H1 (cell line): Measurements from ENCODE around the gene TMA7. TPM values are rescaled to one million over a fixed set of nuclear protein-coding genes. Genes with fewer than 3 reads are reported as not detected.

Source experiments
- CTCF ChIA-PET: fragments of 300-600 bp; sonication (Branson Sonifier 250); formaldehyde crosslinking; loops from one replicate; lab custom pipeline; 2021; ENCODE audit not compliant: partially characterized antibody; lab: Charles Lee
- POLR2A ChIA-PET: fragments of 300-600 bp; sonication (Branson Sonifier 250); formaldehyde crosslinking; loops from one replicate; lab custom pipeline; 2021; ENCODE audit warnings: inconsistent platforms; ENCODE audit not compliant: partially characterized antibody; lab: Charles Lee
- DNase-seq, 2 experiments: peaks; one replicate each; pipeline versions ENCODE4 v3.0.0 to v3.0.0-alpha.2; 2010 to 2022; ENCODE audit warnings: low spot score in 2 of 2, low read depth in 1 of 2, mixed read lengths in 1 of 2
- FAIRE-seq: peaks from 2 replicates; lab custom pipeline; 2011; peaks lifted over from hg19 to GRCh38; lab: Jason Lieb, UNC
- H2AFZ ChIP-seq: 2 replicates; pipeline ENCODE4 v1.8.1; 2012; ENCODE audit warnings: low read length, inconsistent platforms
- H2AK5ac ChIP-seq: 2 replicates; pipeline ENCODE4 v1.6.1; 2013; ENCODE audit warnings: low read depth, low read length
- H2BK120ac ChIP-seq: replicated peaks from 2 replicates; pipeline ENCODE3; 2013; ENCODE audit warnings: low read depth, low read length, inconsistent platforms
- H2BK12ac ChIP-seq: 2 replicates; pipeline ENCODE4 v1.6.1; 2013; ENCODE audit warnings: low read depth, low read length
- H2BK15ac ChIP-seq: 2 replicates; pipeline ENCODE4 v1.6.1; 2013; ENCODE audit warnings: low read length
- H2BK20ac ChIP-seq: 2 replicates; pipeline ENCODE4 v1.6.1; 2013; ENCODE audit warnings: low read length
- H2BK5ac ChIP-seq: 2 replicates; pipeline ENCODE4 v1.6.1; 2013; ENCODE audit warnings: low read depth, low read length
- H3K14ac ChIP-seq: 2 replicates; pipeline ENCODE4 v1.6.1; 2013; ENCODE audit warnings: inconsistent platforms; ENCODE audit not compliant: insufficient read length
- H3K18ac ChIP-seq: 2 replicates; pipeline ENCODE4 v1.6.1; 2013; ENCODE audit warnings: low read length; ENCODE audit errors: extremely low read depth
- H3K23ac ChIP-seq: 2 replicates; pipeline ENCODE4 v1.6.1; 2013; ENCODE audit warnings: inconsistent platforms; ENCODE audit not compliant: insufficient read length
- H3K23me2 ChIP-seq: 2 replicates; pipeline ENCODE4 v1.6.1; 2013; ENCODE audit warnings: low read depth, low read length
- H3K27ac ChIP-seq: 2 replicates; pipeline ENCODE4 v1.6.1; 2011; ENCODE audit warnings: low read depth, low read length, inconsistent platforms
- H3K27me3 ChIP-seq, 4 experiments: replicated peaks in 1 of 4; 1 replicate in 1 of 4; 2 replicates in 3 of 4; pipeline versions ENCODE4 v1.6.1 to v1.8.1; 2011 to 2013; ENCODE audit warnings: low read length in 3 of 4, mild to moderate bottlenecking in 3 of 4, inconsistent platforms in 2 of 4, mixed read lengths in 2 of 4, moderate library complexity in 1 of 4; ENCODE audit not compliant: control insufficient read depth in 3 of 4, insufficient read depth in 3 of 4; ENCODE audit errors: extremely low read depth in 1 of 4
- H3K36me3 ChIP-seq, 4 experiments: 2 replicates each; pipeline versions ENCODE4 v1.6.1 to v1.8.1; 2011 to 2013; ENCODE audit warnings: mild to moderate bottlenecking in 4 of 4, low read length in 3 of 4, moderate library complexity in 2 of 4, control low read depth in 1 of 4, inconsistent platforms in 1 of 4; ENCODE audit not compliant: insufficient read depth in 4 of 4, control insufficient read depth in 2 of 4
- H3K4ac ChIP-seq: replicated peaks from 2 replicates; pipeline ENCODE3; 2013; ENCODE audit warnings: low read length, low read depth, mixed read lengths, inconsistent platforms; ENCODE audit not compliant: insufficient read length
- H3K4me1 ChIP-seq, 4 experiments: replicated peaks in 1 of 4; 1 replicate in 1 of 4; 2 replicates in 3 of 4; pipeline versions ENCODE4 v1.6.1 to v1.8.1; 2011 to 2013; ENCODE audit warnings: low read length in 3 of 4, inconsistent platforms in 2 of 4, mixed read lengths in 1 of 4; ENCODE audit not compliant: insufficient read depth in 4 of 4, control insufficient read depth in 3 of 4
- H3K4me2 ChIP-seq, 2 experiments: 2 replicates each; pipeline versions ENCODE4 v1.6.1 to v1.8.1; 2011 to 2013; ENCODE audit warnings: low read depth in 2 of 2, low read length in 2 of 2, control low read depth in 1 of 2, inconsistent platforms in 1 of 2, mild to moderate bottlenecking in 1 of 2; ENCODE audit not compliant: insufficient read depth in 1 of 2
- H3K4me3 ChIP-seq, 4 experiments: fragments of 200-600, 300-600 bp in 1 of 4; sonication (generic), shearing (Covaris generic), sonication (Bioruptor Twin) in 1 of 4; 2 replicates each; pipeline versions ENCODE4 v1.5.1 to v1.8.1; 2011 to 2016; ENCODE audit warnings: low read length in 4 of 4, low read depth in 3 of 4, control low read depth in 2 of 4, inconsistent platforms in 2 of 4, mild to moderate bottlenecking in 2 of 4, mixed read lengths in 1 of 4, moderate library complexity in 1 of 4; ENCODE audit not compliant: insufficient read depth in 2 of 4; ENCODE audit errors: extremely low read depth in 1 of 4
- H3K56ac ChIP-seq: replicated peaks from 2 replicates; pipeline ENCODE3; 2013; ENCODE audit warnings: low read depth, mild to moderate bottlenecking, mixed read lengths, low read length, inconsistent platforms; ENCODE audit not compliant: insufficient read length
- H3K79me1 ChIP-seq: 2 replicates; pipeline ENCODE4 v1.6.1; 2013; ENCODE audit warnings: low read depth, low read length, control low read depth
- H3K79me2 ChIP-seq, 2 experiments: 2 replicates each; pipeline versions ENCODE4 v1.6.1 to v1.8.1; 2012 to 2013; ENCODE audit warnings: low read length in 2 of 2, mild to moderate bottlenecking in 2 of 2, inconsistent platforms in 1 of 2; ENCODE audit not compliant: insufficient read depth in 2 of 2, control insufficient read depth in 1 of 2
- H3K9ac ChIP-seq, 4 experiments: replicated peaks in 1 of 4; 1 replicate in 1 of 4; 2 replicates in 3 of 4; pipeline versions ENCODE4 v1.6.1 to v1.8.1; 2011 to 2013; ENCODE audit warnings: low read depth in 3 of 4, low read length in 3 of 4, control low read depth in 2 of 4, mild to moderate bottlenecking in 2 of 4, moderate library complexity in 2 of 4, inconsistent platforms in 1 of 4; ENCODE audit errors: extremely low read depth in 1 of 4
- H3K9me3 ChIP-seq, 2 experiments: 2 replicates each; pipeline versions ENCODE4 v1.6.1 to v1.8.1; 2012 to 2013; ENCODE audit warnings: mild to moderate bottlenecking in 2 of 2, moderate library complexity in 2 of 2, control low read depth in 1 of 2, inconsistent platforms in 1 of 2, low read depth in 1 of 2, low read length in 1 of 2, mixed read lengths in 1 of 2; ENCODE audit not compliant: insufficient read depth in 2 of 2
- H4K20me1 ChIP-seq, 2 experiments: replicated peaks in 1 of 2; 2 replicates each; pipeline versions ENCODE3 to v1.8.1; 2011 to 2013; ENCODE audit warnings: inconsistent platforms in 2 of 2, low read length in 2 of 2, mild to moderate bottlenecking in 1 of 2; ENCODE audit not compliant: insufficient read depth in 2 of 2, control insufficient read depth in 1 of 2
- H4K5ac ChIP-seq: 2 replicates; pipeline ENCODE4 v1.6.1; 2013; ENCODE audit warnings: low read length, low read depth, mixed read lengths, inconsistent platforms; ENCODE audit not compliant: insufficient read length
- H4K8ac ChIP-seq: 2 replicates; pipeline ENCODE4 v1.8.0; 2013; ENCODE audit warnings: mild to moderate bottlenecking, moderate library complexity, low read length, inconsistent platforms; ENCODE audit not compliant: insufficient read depth; ENCODE audit errors: extremely low read depth
- H4K91ac ChIP-seq: replicated peaks from 2 replicates; pipeline ENCODE3; 2013; ENCODE audit warnings: low read length, mixed read lengths, inconsistent platforms; ENCODE audit not compliant: insufficient read length
- EP300 ChIP-seq, 2 experiments: IDR thresholded peaks; 1 replicate in 1 of 2; 2 replicates in 1 of 2; pipeline ENCODE4 v1.6.1; 2011 to 2012; ENCODE audit warnings: low read depth in 2 of 2, low read length in 2 of 2, mild to moderate bottlenecking in 2 of 2, borderline replicate concordance in 1 of 2, inconsistent platforms in 1 of 2, moderate library complexity in 1 of 2
- POLR2AphosphoS5 ChIP-seq: IDR thresholded peaks from 2 replicates; pipeline ENCODE4 v1.6.1; 2011; ENCODE audit warnings: low read depth, low read length
- WGBS, 2 experiments: shearing (Covaris generic) in 1 of 2; methylation state at CpG; one replicate each; pipeline versions ENCODE4 v1.1.6 to v1.1.7; 2013 to 2015; ENCODE audit warnings: low lambda C conversion rate in 2 of 2, mixed read lengths in 2 of 2, inconsistent platforms in 1 of 2, low coverage in 1 of 2, missing lambda C conversion rate in 1 of 2; ENCODE audit not compliant: insufficient replicate concordance in 2 of 2, insufficient coverage in 1 of 2, insufficient read length in 1 of 2; ENCODE audit errors: extremely low coverage in 1 of 2, missing lambda C conversion rate in 1 of 2; 5-methylcytosine and 5-hydroxymethylcytosine counted together
- polyA plus RNA-seq, 7 experiments: library from polyadenylated mRNA; depleted of rRNA in 3 of 7; stranded (reverse) in 5 of 7; unstranded in 2 of 7; fragments of >200 nt in 5 of 7; fragments of 200-250 nt in 2 of 7; gene quantifications; 1 replicate in 5 of 7; 2 replicates in 1 of 7; 4 replicates in 1 of 7; pipeline versions ENCODE4 v1.2.1 to v1.2.3, GENCODE V29; 2011 to 2013; ENCODE audit warnings: missing spikeins in 2 of 7, mixed read lengths in 2 of 7
- total RNA-seq: library from RNA; stranded (reverse); fragmentation: NEBNext Ultra II Directional; extraction: Animal tissue kit (Norgen Biotek cat#: 25700); gene quantifications from 2 replicates; pipeline ENCODE4 v1.2.1, GENCODE V29; 2021

The TMA7 gene
- total and polyA plus RNA-seq, 2 of the 8 experiments (the other 6 are each of a cell fraction or from before 2014, with no cell fraction given), result 138 to 305 TPM

- no peak for FAIRE-seq
Measured at GRCh38 chr3:48436477-48436787, 3.6 kb upstream of the TMA7 start.

More at GRCh38 chr3:48436477-48436787, 3.6 kb upstream of the TMA7 start:
- H2BK20ac ChIP-seq, result no peak overlapping the region
- H3K9ac ChIP-seq, result no peak overlapping the region
- no peak overlapping the region for H3K56ac ChIP-seq
- H3K4ac ChIP-seq, result no peak overlapping the region
- H2AFZ ChIP-seq, result no peak overlapping the region
- no peak overlapping the region for H3K4me2 ChIP-seq
- peaks cover 0 to 8% (median 3%) of the 10 kb centered on the region in 4 experiments; a peak in 4 of 7 replicates for H3K4me1 ChIP-seq
- peaks cover 5 to 37% of the 10 kb centered on the region in 2 experiments; a peak in 3 of 4 replicates for H3K79me2 ChIP-seq
- no peaks in the 10 kb centered on the region for H3K9me3 ChIP-seq
- H3K23ac ChIP-seq, result no peak overlapping the region
- H4K5ac ChIP-seq, result no peak overlapping the region
- no peaks in the 10 kb centered on the region for H3K27me3 ChIP-seq
- H2BK5ac ChIP-seq, result no peak overlapping the region
- peaks cover 3% of the 10 kb centered on the region; the same call in 1 of the 2 replicates for H3K79me1 ChIP-seq
- WGBS, 2 experiments, result 37% methylated on average over 1 of the region's 1 CpG; no CpG with 5 or more reads in 1 of the 2 experiments
- H3K18ac ChIP-seq, result no peak overlapping the region
- TF ChIP-seq POLR2AphosphoS5 (0 out of 2 replicates have a peak, but pooled peaks have one; percentile 4), EP300 (IDR thresholded peaks at IDR 0.05; ENCODE audit: borderline replicate concordance in 1 of 2, low read depth in 2 of 2, low read length in 2 of 2) (no peak)
- ChIA-PET CTCF (interaction anchor here (0.5 to 7.7 kb wide), 91 partner anchors 9 to 670 kb away, joined by 3 to 220 read pairs (median 5); partner anchors contain the start of genes ATRIP and SLC26A6), POLR2A (interaction anchor here (0.6 to 31.5 kb wide), 25 partner anchors 7 to 249 kb away, joined by 3 to 650 read pairs (median 4); partner anchors contain the start of genes ATRIP, CCDC51, CDC25A and SHISA5)
- no peak overlapping the region for H3K27ac ChIP-seq
- no peak overlapping the region for H2BK15ac ChIP-seq
- H3K23me2 ChIP-seq, result peaks cover 3% of the 10 kb centered on the region; the same call in 1 of the 2 replicates
- no peak for DNase-seq
- H2AK5ac ChIP-seq, result no peak overlapping the region
- H3K36me3 ChIP-seq, result peaks cover 4 to 28% (median 13%) of the 10 kb centered on the region in 4 experiments; a peak in 6 of 8 replicates
- no peak overlapping the region for H4K91ac ChIP-seq
- H2BK12ac ChIP-seq, result no peak overlapping the region
- H3K14ac ChIP-seq, result no peak overlapping the region
- no peak overlapping the region for H3K4me3 ChIP-seq
- peaks cover 0 to 5% of the 10 kb centered on the region in 2 experiments for H4K20me1 ChIP-seq
- H4K8ac ChIP-seq, result no peak overlapping the region
- no peak overlapping the region for H2BK120ac ChIP-seq
